ENCODE data around the gene FOSL2. TPM values are rescaled to one million over a fixed set of nuclear protein-coding genes. Genes with fewer than 3 reads are reported as not detected.

Gene FOSL2
- total RNA-seq, 1 donor = 44.4 TPM

- TF ChIP-seq, protein P1, sequence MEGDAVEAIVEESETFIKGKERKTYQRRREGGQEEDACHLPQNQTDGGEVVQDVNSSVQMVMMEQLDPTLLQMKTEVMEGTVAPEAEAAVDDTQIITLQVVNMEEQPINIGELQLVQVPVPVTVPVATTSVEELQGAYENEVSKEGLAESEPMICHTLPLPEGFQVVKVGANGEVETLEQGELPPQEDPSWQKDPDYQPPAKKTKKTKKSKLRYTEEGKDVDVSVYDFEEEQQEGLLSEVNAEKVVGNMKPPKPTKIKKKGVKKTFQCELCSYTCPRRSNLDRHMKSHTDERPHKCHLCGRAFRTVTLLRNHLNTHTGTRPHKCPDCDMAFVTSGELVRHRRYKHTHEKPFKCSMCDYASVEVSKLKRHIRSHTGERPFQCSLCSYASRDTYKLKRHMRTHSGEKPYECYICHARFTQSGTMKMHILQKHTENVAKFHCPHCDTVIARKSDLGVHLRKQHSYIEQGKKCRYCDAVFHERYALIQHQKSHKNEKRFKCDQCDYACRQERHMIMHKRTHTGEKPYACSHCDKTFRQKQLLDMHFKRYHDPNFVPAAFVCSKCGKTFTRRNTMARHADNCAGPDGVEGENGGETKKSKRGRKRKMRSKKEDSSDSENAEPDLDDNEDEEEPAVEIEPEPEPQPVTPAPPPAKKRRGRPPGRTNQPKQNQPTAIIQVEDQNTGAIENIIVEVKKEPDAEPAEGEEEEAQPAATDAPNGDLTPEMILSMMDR (IDR thresholded peaks at IDR 0.05; ENCODE audit: insufficient read depth, low read length) = no peak
- peak overlapping the region; percentile 93 for H3K4me3 ChIP-seq (ENCODE audit: low read depth, low read length)
- no peak for DNase-seq (ENCODE audit: low read depth)
These were observed 4.4 kb downstream of the FOSL2 start for GRCh38 chr2:28397043-28397381.

GRCh38 chr2:28398101-28398834, 5.6 kb downstream of the FOSL2 start:
- TF ChIP-seq, protein P1 (IDR thresholded peaks at IDR 0.05; ENCODE audit: insufficient read depth, low read length) = no peak
- peak overlapping the region; percentile 53 for H3K4me3 ChIP-seq (ENCODE audit: low read depth, low read length)
- peak; percentile 73 for DNase-seq (ENCODE audit: low read depth)

DNA sequence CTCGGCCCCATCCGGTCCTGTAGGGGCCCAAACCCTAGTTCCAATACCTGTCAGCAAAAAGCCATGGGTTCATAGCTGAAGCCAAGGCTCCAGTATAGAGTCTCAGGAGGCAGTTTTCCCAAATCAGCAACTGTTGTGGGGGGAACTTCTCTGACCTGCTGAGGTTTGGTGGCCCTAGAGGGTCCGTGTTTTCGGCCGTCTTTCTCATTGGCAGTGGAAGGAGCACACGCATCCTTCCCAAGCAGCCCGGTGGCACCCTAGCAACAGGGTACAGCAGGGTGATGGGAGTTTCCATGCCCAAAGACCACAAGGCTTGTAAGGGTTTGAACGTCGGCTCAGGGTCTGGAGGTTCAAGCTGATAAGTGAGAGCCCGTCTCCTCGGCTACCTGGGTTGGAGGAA, 6.6 kb downstream of the FOSL2 start:
- DNase-seq (ENCODE audit: low read depth) = no peak
- TF ChIP-seq, protein P1 (IDR thresholded peaks at IDR 0.05; ENCODE audit: insufficient read depth, low read length) = no peak
- no peak overlapping the region for H3K4me3 ChIP-seq (ENCODE audit: low read depth, low read length)

DNA sequence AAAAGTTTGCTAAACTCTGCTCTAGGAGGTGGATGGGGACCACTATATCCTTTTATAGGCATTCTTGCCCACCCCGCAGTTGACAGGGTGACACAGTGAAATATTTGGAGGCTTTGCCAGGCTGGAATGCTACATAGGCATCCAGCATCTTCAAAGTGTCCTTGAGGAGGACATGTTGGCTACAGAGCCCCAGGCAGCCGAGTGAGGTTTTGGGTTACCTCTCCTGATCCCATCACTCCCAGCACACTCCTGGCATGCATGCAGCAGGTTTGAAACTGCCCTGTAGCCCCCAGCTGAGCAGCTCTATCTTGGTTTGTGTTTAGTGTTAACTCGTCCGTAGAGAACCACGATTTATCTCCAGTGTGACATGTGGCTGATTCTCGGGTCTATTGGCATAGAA, 7.3 kb downstream of the FOSL2 start:
- no peak overlapping the region for H3K4me3 ChIP-seq (ENCODE audit: low read depth, low read length)
- TF ChIP-seq, protein P1 (IDR thresholded peaks at IDR 0.05; ENCODE audit: insufficient read depth, low read length) = no peak
- no peak for DNase-seq (ENCODE audit: low read depth)

DNA sequence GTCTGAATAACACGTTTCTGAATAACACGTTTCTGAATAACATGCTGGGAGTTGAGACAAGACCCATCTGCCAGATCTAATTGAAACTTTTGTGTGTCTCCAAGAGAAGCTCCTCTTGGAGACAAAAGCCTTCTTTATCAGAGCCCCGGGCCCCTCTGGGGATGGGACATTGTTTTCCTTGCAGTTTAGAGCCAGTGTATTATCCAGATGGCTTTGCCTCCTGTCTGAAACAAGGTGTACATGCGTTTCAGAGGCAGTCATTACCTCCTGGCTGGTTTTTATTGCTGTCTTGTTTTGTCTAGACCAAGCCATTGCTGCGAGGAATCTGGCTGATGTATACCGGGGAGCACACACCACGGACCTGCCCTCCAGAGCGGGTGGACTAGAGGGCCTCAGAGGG, 7.8 kb downstream of the FOSL2 start:
- TF ChIP-seq, protein P1 (IDR thresholded peaks at IDR 0.05; ENCODE audit: insufficient read depth, low read length) = no peak
- no peak for DNase-seq (ENCODE audit: low read depth)
- H3K4me3 ChIP-seq (ENCODE audit: low read depth, low read length) = no peak overlapping the region

DNA sequence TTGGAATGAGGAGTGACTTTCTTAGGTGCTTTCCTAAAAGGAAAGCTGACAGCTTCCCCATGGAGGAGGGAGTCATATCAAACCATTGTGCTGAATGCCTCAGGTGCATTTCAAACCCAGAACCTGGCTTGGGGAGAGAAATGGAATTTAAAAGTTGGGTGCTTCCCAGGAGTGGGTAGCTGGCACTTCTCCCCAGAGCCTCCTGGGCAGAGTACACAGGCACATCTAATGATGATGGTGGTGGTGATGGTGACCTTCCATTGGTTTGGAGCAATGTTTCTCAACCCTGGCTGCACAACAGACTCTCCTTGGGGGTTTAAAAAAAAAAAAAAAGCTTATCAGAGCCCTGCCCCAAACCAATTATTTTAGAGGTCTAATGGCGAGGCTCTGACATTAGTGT, 8.3 kb downstream of the FOSL2 start:
- no peak for DNase-seq (ENCODE audit: low read depth)
- H3K4me3 ChIP-seq (ENCODE audit: low read depth, low read length) = no peak overlapping the region
- TF ChIP-seq, protein P1 (IDR thresholded peaks at IDR 0.05; ENCODE audit: insufficient read depth, low read length) = no peak

GRCh38 chr2:28401411-28401810, 8.8 kb downstream of the FOSL2 start:
- DNase-seq (ENCODE audit: low read depth) = no peak
- TF ChIP-seq, protein P1 (IDR thresholded peaks at IDR 0.05; ENCODE audit: insufficient read depth, low read length) = no peak
- H3K4me3 ChIP-seq (ENCODE audit: low read depth, low read length) = no peak overlapping the region
